Uterus (tissue), 4 donors: ENCODE data around the gene CSF1. TPM values are rescaled to one million over a fixed set of nuclear protein-coding genes. Genes with fewer than 3 reads are reported as not detected.

ENCODE experiments used
- DNase-seq, 2 donors: peaks; one replicate each; pipeline ENCODE4 v3.0.0-alpha.2; 2019 to 2020
- H3K27ac ChIP-seq, 2 donors: fragments of 200-600 bp; sonication (generic); 1 replicate in 1 of 2; 2 replicates in 1 of 2; pipeline ENCODE4 v1.5.1; 2016 to 2018
- H3K27me3 ChIP-seq, 2 donors: fragments of 200-600 bp; sonication (generic); one replicate each; pipeline ENCODE4 v1.5.1; 2018 to 2019; ENCODE audit warnings: control low read depth in 1 of 2
- H3K36me3 ChIP-seq, 2 donors: fragments of 200-600 bp; sonication (generic); one replicate each; pipeline ENCODE4 v1.5.1; 2019; ENCODE audit warnings: control low read depth in 1 of 2
- H3K4me1 ChIP-seq, 2 donors: fragments of 200-600 bp; sonication (generic); one replicate each; pipeline ENCODE4 v1.5.1; 2018 to 2019; ENCODE audit warnings: control low read depth in 1 of 2
- H3K4me3 ChIP-seq, 2 donors: fragments of 200-600 bp; sonication (generic); 1 replicate in 1 of 2; 2 replicates in 1 of 2; pipeline ENCODE4 v1.5.1; 2018 to 2019; ENCODE audit warnings: mild to moderate bottlenecking in 1 of 2
- H3K9me3 ChIP-seq, 2 donors: fragments of 200-600 bp; sonication (generic); one replicate each; pipeline ENCODE4 v1.5.1; 2019; ENCODE audit warnings: control low read depth in 1 of 2
- POLR2A ChIP-seq, 2 donors: fragments of 450-650 bp; IDR thresholded peaks; one replicate each; pipeline ENCODE4 v1.6.1; 2016; ENCODE audit warnings: antibody characterized with exemption in 2 of 2, mild to moderate bottlenecking in 1 of 2, moderate library complexity in 1 of 2
- intact Hi-C: fragments of 100-400 bp; cut with DNase I; formaldehyde crosslinking; loops from one replicate; pipeline ENCODE4 v1.15.1; 2023; ENCODE audit warnings: low total_unique reads
- total RNA-seq, 4 donors: library from RNA; depleted of rRNA in 3 of 4; stranded (reverse); fragments of >200 nt in 3 of 4; gene quantifications; one replicate each; pipeline versions ENCODE4 v1.1.0 to v1.2.4, GENCODE V29; 2014 to 2023
- TF ChIP-seq, protein P1 (sequence below), 4 experiments: fragments of 200-600 bp in 2 of 4; fragments of 450-650 bp in 2 of 4; sonication (generic) in 2 of 4; IDR thresholded peaks; one replicate each; pipeline ENCODE4 v1.5.1; 2016 to 2019; ENCODE audit warnings: antibody characterized with exemption in 4 of 4, mild to moderate bottlenecking in 2 of 4, moderate library complexity in 1 of 4
- donor health status: DM: yes; HTN: yes; CAD: no.

The CSF1 gene
- total RNA-seq, 4 donors from 2014 or later: 19.8 to 48.2 (median 34.2) TPM

DNA sequence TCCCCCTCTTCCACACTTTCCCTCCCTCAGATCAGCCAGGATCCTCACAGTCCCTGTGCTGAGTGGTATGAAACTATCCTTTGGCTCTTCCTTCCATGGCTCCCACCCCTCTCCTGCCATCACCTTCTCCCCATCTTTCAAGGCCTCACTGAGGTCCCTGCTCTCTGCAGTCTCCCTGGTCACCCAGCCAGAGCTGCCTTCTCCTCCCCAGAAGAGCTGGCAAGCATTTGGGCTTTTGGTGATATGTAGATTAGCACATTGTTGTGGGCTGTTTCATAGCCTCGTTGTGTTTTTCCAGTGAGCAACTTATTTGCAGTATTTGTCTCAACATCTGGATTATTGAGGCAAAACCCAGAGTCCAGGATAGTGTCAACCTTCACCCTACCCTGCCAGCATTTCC lies 2.2 kb downstream of the CSF1 start:
- Histone ChIP-seq H3K27ac (peak overlapping the region; percentile 90 to 96), H3K9me3 (no peaks in the 10 kb centered on the region), H3K36me3 (no peaks in the 10 kb centered on the region), H3K27me3 (no peaks in the 10 kb centered on the region), H3K4me1 (peaks cover 0 to 22% of the 10 kb centered on the region in 2 donors), H3K4me3 (peak overlapping the region; percentile 68 to 83)
- TF ChIP-seq, protein P1, sequence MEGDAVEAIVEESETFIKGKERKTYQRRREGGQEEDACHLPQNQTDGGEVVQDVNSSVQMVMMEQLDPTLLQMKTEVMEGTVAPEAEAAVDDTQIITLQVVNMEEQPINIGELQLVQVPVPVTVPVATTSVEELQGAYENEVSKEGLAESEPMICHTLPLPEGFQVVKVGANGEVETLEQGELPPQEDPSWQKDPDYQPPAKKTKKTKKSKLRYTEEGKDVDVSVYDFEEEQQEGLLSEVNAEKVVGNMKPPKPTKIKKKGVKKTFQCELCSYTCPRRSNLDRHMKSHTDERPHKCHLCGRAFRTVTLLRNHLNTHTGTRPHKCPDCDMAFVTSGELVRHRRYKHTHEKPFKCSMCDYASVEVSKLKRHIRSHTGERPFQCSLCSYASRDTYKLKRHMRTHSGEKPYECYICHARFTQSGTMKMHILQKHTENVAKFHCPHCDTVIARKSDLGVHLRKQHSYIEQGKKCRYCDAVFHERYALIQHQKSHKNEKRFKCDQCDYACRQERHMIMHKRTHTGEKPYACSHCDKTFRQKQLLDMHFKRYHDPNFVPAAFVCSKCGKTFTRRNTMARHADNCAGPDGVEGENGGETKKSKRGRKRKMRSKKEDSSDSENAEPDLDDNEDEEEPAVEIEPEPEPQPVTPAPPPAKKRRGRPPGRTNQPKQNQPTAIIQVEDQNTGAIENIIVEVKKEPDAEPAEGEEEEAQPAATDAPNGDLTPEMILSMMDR (IDR thresholded peaks at IDR 0.05): no peak
- no peak for TF ChIP-seq POLR2A (IDR thresholded peaks at IDR 0.05)
- intact Hi-C loops: no loop called here
- no peak for DNase-seq

DNA sequence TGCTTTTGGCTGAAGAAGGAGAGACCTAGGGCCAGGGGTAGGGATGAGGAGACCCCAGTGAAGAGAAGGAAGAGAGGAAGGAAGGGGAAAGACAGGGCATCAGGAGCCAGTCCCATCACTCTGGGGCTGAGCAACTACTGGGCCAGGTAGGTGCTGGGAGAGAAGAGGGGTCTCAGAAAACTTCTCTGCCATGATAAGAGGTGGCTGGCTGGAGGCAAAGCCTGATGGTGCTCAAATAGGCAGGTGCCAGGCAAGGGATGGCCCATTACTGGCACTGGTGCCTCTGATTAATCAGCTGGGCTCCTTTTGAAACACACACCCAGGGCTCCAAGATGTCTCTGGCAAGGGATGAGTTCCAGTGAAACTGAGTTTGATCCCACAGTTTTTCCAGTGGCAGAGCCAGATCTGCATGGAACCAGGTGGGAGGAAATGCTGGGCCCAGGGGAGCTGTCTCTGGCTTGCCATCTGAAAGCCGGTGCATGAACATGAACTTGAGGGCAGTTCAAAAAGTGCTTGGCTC lies 2.8 kb downstream of the CSF1 start:
- Histone ChIP-seq H3K27ac (peak overlapping the region; percentile 90 to 96), H3K27me3 (no peaks in the 10 kb centered on the region), H3K4me1 (peaks cover 0 to 22% of the 10 kb centered on the region in 2 donors), H3K36me3 (no peaks in the 10 kb centered on the region), H3K9me3 (no peaks in the 10 kb centered on the region), H3K4me3 (peak overlapping the region in 1 of 2 donors; percentile 83)
- TF ChIP-seq POLR2A (IDR thresholded peaks at IDR 0.05): no peak
- TF ChIP-seq, protein P1 (IDR thresholded peaks at IDR 0.05): no peak
- no peak for DNase-seq
- intact Hi-C loops: no loop called here

DNA sequence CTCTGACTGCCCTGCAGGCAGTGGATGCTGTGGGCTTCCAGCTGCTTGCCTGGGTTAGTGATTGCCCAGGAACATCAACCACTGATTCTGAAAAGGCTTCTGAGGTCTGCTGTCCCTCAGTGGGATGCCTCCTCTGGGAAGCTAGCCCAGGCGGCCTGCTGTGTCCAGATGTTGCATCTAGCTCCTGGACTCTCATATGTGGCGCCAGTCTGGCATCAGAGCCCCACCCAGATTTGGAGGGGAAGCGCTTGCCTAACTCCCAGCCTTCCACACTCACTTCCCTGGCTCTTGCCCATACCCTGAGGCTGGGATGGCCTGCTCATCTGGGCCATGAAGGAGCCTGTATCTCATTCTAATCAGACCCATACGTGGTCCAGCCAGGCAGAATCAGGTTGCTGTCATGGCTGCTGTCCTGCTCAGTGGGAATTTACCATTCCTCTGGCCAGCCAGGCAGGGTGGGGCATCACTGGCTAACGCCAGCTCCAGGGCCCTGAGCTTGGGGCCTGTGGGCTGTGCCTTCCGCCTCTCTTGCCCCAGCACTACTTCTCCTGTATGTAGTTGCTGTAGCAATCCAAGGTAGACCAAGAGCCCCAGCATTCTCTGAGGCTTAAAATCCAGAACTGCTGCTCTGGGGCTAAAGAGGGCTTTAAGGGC lies 4.1 kb downstream of the CSF1 start:
- H3K36me3 ChIP-seq: no peaks in the 10 kb centered on the region
- H3K9me3 ChIP-seq: no peaks in the 10 kb centered on the region
- no peaks in the 10 kb centered on the region for H3K27me3 ChIP-seq
- intact Hi-C loops: no loop called here
- H3K4me1 ChIP-seq: peaks cover 0 to 20% of the 10 kb centered on the region in 2 donors
- H3K27ac ChIP-seq: peak overlapping the region in 1 of 2 donors; percentile 90
- no peak overlapping the region for H3K4me3 ChIP-seq
- no peak for DNase-seq
- TF ChIP-seq POLR2A (IDR thresholded peaks at IDR 0.05): no peak
- TF ChIP-seq, protein P1 (IDR thresholded peaks at IDR 0.05): no peak

DNA sequence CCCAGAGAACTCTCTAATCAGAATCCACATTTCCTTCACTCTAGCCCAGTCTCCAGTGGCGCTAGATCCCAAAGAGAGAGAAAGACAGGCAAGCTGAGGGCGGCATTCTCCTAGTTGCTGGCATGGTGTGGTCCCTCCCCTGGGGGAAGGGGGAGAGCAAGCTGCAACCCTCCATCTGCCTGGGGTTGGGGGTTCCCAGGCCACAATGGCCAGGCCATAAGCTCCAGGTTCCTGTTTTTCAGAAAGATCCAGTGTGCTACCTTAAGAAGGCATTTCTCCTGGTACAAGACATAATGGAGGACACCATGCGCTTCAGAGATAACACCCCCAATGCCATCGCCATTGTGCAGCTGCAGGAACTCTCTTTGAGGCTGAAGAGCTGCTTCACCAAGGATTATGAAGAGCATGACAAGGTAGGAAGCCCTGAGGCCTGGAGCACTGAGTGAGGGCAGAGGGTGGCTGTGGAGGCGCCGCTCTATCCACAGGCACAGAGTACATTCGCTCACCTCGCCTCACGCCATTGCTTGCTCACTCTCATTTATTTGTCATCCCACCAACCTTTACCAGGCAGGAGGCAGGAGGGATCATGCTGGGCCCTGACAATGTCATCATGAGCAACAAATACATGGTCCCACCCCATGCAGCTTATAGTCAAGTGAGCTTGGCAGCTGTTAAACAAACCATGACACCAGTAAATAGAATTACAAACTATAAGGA lies 6.6 kb downstream of the CSF1 start:
- Histone ChIP-seq H3K36me3 (no peaks in the 10 kb centered on the region), H3K27me3 (no peaks in the 10 kb centered on the region), H3K4me3 (no peak overlapping the region), H3K9me3 (no peaks in the 10 kb centered on the region), H3K4me1 (peaks cover 0 to 14% of the 10 kb centered on the region in 2 donors), H3K27ac (no peak overlapping the region)
- TF ChIP-seq POLR2A (IDR thresholded peaks at IDR 0.05): no peak
- TF ChIP-seq, protein P1 (IDR thresholded peaks at IDR 0.05): no peak
- no peak for DNase-seq
- intact Hi-C loops: no loop called here
